Mucosa of rectum (tissue), 2 donors: ENCODE measurements around the gene GALNT15.

ENCODE experiments used
- H3K27ac ChIP-seq, 2 donors: one replicate each; pipeline ENCODE4 v1.7.0; 2013; ENCODE audit warnings: inconsistent platforms in 2 of 2, low read depth in 2 of 2, low read length in 2 of 2
- H3K27me3 ChIP-seq, 2 donors: one replicate each; pipeline ENCODE4 v1.7.0; 2013; ENCODE audit warnings: low read length in 2 of 2; ENCODE audit not compliant: control insufficient read depth in 2 of 2, insufficient read depth in 2 of 2
- H3K36me3 ChIP-seq, 2 donors: one replicate each; pipeline ENCODE4 v1.7.0; 2013; ENCODE audit warnings: low read length in 2 of 2; ENCODE audit not compliant: control insufficient read depth in 2 of 2, insufficient read depth in 2 of 2
- H3K4me1 ChIP-seq, 2 donors: one replicate each; pipeline ENCODE4 v1.7.0; 2013; ENCODE audit warnings: low read length in 2 of 2, mild to moderate bottlenecking in 1 of 2; ENCODE audit not compliant: control insufficient read depth in 2 of 2, insufficient read depth in 2 of 2
- H3K4me3 ChIP-seq, 2 donors: one replicate each; pipeline ENCODE4 v1.7.0; 2013; ENCODE audit warnings: low read length in 2 of 2
- H3K9ac ChIP-seq, 2 donors: one replicate each; pipeline ENCODE4 v1.7.0; 2013; ENCODE audit warnings: low read length in 2 of 2, low read depth in 1 of 2, mild to moderate bottlenecking in 1 of 2
- H3K9me3 ChIP-seq, 2 donors: one replicate each; pipeline ENCODE4 v1.7.0; 2013; ENCODE audit warnings: low read length in 2 of 2; ENCODE audit not compliant: control insufficient read depth in 2 of 2
- donor health status: healthy.
- donor health status: Normal muscosa, but diverticular disease.

GALNT15 gene

GRCh38 chr3:16174389-16174788, at the start of gene GALNT15:
GALNT15 (plus strand) TSS chr3:16174680; CDS start chr3:16175152, 472 bp downstream.
- Histone ChIP-seq H3K9ac (no peak within 1 kb of the TSS), H3K4me3 (peak within 1 kb of the TSS in 1 of 2 donors; percentile 6), H3K36me3 (no peaks in the 10 kb centered on the region), H3K9me3 (no peaks in the 10 kb centered on the region), H3K4me1 (peaks cover 2 to 7% of the 10 kb centered on the region in 2 donors), H3K27ac (peak within 1 kb of the TSS in 1 of 2 donors; percentile 0), H3K27me3 (peaks cover 0 to 6% of the 10 kb centered on the region in 2 donors)

GRCh38 chr3:16126634-16127033, 47.8 kb upstream of the GALNT15 start:
- Histone ChIP-seq H3K36me3 (no peaks in the 10 kb centered on the region), H3K9me3 (no peaks in the 10 kb centered on the region), H3K27ac (no peak overlapping the region), H3K4me3 (no peak overlapping the region), H3K4me1 (peaks cover 0 to 8% of the 10 kb centered on the region in 2 donors), H3K27me3 (no peaks in the 10 kb centered on the region), H3K9ac (no peak overlapping the region)

- H3K9ac ChIP-seq, result no peak overlapping the region
- H3K4me3 ChIP-seq, result no peak overlapping the region
- no peaks in the 10 kb centered on the region for H3K27me3 ChIP-seq
- H3K36me3 ChIP-seq, result no peaks in the 10 kb centered on the region
- no peaks in the 10 kb centered on the region for H3K9me3 ChIP-seq
- peaks cover 0 to 1% of the 10 kb centered on the region in 2 donors for H3K4me1 ChIP-seq
- H3K27ac ChIP-seq, result no peak overlapping the region
Measured at GRCh38 chr3:16127249-16127648, 47.2 kb upstream of the GALNT15 start.

- no peaks in the 10 kb centered on the region for H3K4me1 ChIP-seq
- no peak overlapping the region for H3K4me3 ChIP-seq
- H3K9me3 ChIP-seq, result no peaks in the 10 kb centered on the region
- H3K27ac ChIP-seq, result no peak overlapping the region
- no peaks in the 10 kb centered on the region for H3K27me3 ChIP-seq
- no peaks in the 10 kb centered on the region for H3K36me3 ChIP-seq
- H3K9ac ChIP-seq, result no peak overlapping the region
Measured at GRCh38 chr3:16130066-16130465, 44.4 kb upstream of the GALNT15 start.

- Histone ChIP-seq H3K4me3 (no peak overlapping the region), H3K27me3 (no peaks in the 10 kb centered on the region), H3K9ac (no peak overlapping the region), H3K36me3 (no peaks in the 10 kb centered on the region), H3K9me3 (no peaks in the 10 kb centered on the region), H3K4me1 (no peaks in the 10 kb centered on the region), H3K27ac (no peak overlapping the region)
Measured at GRCh38 chr3:16132190-16132589, 42.3 kb upstream of the GALNT15 start.

- H3K9ac ChIP-seq, result no peak overlapping the region
- no peaks in the 10 kb centered on the region for H3K4me1 ChIP-seq
- no peak overlapping the region for H3K27ac ChIP-seq
- no peak overlapping the region for H3K4me3 ChIP-seq
- H3K36me3 ChIP-seq, result no peaks in the 10 kb centered on the region
- no peaks in the 10 kb centered on the region for H3K9me3 ChIP-seq
- no peaks in the 10 kb centered on the region for H3K27me3 ChIP-seq
Measured at GRCh38 chr3:16132928-16133327, 41.6 kb upstream of the GALNT15 start.

GRCh38 chr3:16134173-16134928, 40.1 kb upstream of the GALNT15 start:
- H3K9me3 ChIP-seq, result no peaks in the 10 kb centered on the region
- H3K4me3 ChIP-seq, result no peak overlapping the region
- no peaks in the 10 kb centered on the region for H3K36me3 ChIP-seq
- H3K4me1 ChIP-seq, result no peaks in the 10 kb centered on the region
- no peak overlapping the region for H3K9ac ChIP-seq
- no peaks in the 10 kb centered on the region for H3K27me3 ChIP-seq
- H3K27ac ChIP-seq, result no peak overlapping the region

GRCh38 chr3:16136055-16136454, 38.4 kb upstream of the GALNT15 start:
- Histone ChIP-seq H3K4me3 (no peak overlapping the region), H3K9me3 (no peaks in the 10 kb centered on the region), H3K36me3 (no peaks in the 10 kb centered on the region), H3K27me3 (no peaks in the 10 kb centered on the region), H3K4me1 (no peaks in the 10 kb centered on the region), H3K9ac (no peak overlapping the region), H3K27ac (peak overlapping the region in 1 of 2 donors; percentile 50)

GRCh38 chr3:16137044-16137443, 37.4 kb upstream of the GALNT15 start:
- Histone ChIP-seq H3K4me3 (no peak overlapping the region), H3K9ac (no peak overlapping the region), H3K27ac (peak overlapping the region in 1 of 2 donors; percentile 21), H3K36me3 (no peaks in the 10 kb centered on the region), H3K27me3 (no peaks in the 10 kb centered on the region), H3K4me1 (no peaks in the 10 kb centered on the region), H3K9me3 (no peaks in the 10 kb centered on the region)

GRCh38 chr3:16137977-16138376, 36.5 kb upstream of the GALNT15 start:
- H3K4me1 ChIP-seq, result no peaks in the 10 kb centered on the region
- no peaks in the 10 kb centered on the region for H3K27me3 ChIP-seq
- no peak overlapping the region for H3K4me3 ChIP-seq
- H3K27ac ChIP-seq, result no peak overlapping the region
- no peaks in the 10 kb centered on the region for H3K36me3 ChIP-seq
- H3K9me3 ChIP-seq, result no peaks in the 10 kb centered on the region
- H3K9ac ChIP-seq, result no peak overlapping the region
